Kidney (tissue), 14 donors: ENCODE results near the gene CXCL17. TPM values are rescaled to one million over a fixed set of nuclear protein-coding genes. Genes with fewer than 3 reads are reported as not detected.

Experiments used
- DNase-seq, 5 donors: peaks; one replicate each; pipeline ENCODE4 v3.0.0-alpha.2; 2013 to 2020
- FAIRE-seq: peaks from 2 replicates; lab custom pipeline; 2012; peaks lifted over from hg19 to GRCh38; lab: Jason Lieb, UNC
- H3K27ac ChIP-seq, 2 donors: one replicate each; pipeline ENCODE4 v1.7.0; 2013; ENCODE audit warnings: low read depth in 2 of 2, low read length in 2 of 2, inconsistent platforms in 1 of 2
- H3K27me3 ChIP-seq: one replicate; pipeline ENCODE4 v1.7.1; 2013; ENCODE audit warnings: low read length, inconsistent platforms; ENCODE audit not compliant: control insufficient read depth, insufficient read depth
- H3K36me3 ChIP-seq, 3 donors: one replicate each; pipeline versions ENCODE4 v1.7.0 to v1.7.1; 2013; ENCODE audit warnings: low read length in 3 of 3, control low read depth in 1 of 3, inconsistent platforms in 1 of 3; ENCODE audit not compliant: insufficient read depth in 3 of 3, control insufficient read depth in 2 of 3
- H3K4me1 ChIP-seq, 3 donors: one replicate each; pipeline versions ENCODE4 v1.7.0 to v1.7.1; 2013; ENCODE audit warnings: low read length in 3 of 3, inconsistent platforms in 1 of 3, low read depth in 1 of 3; ENCODE audit not compliant: control insufficient read depth in 2 of 3, insufficient read depth in 2 of 3
- H3K4me3 ChIP-seq, 3 donors: one replicate each; pipeline versions ENCODE4 v1.7.0 to v1.8.1; 2013; ENCODE audit warnings: low read length in 3 of 3, control low read depth in 1 of 3, inconsistent platforms in 1 of 3
- H3K9ac ChIP-seq, 3 donors: one replicate each; pipeline versions ENCODE4 v1.7.0 to v1.7.1; 2013; ENCODE audit warnings: low read length in 3 of 3, control low read depth in 1 of 3, inconsistent platforms in 1 of 3
- H3K9me3 ChIP-seq, 3 donors: one replicate each; pipeline versions ENCODE4 v1.7.0 to v1.7.1; 2013; ENCODE audit warnings: low read length in 3 of 3, control low read depth in 1 of 3, inconsistent platforms in 1 of 3; ENCODE audit not compliant: control insufficient read depth in 2 of 3, insufficient read depth in 1 of 3
- intact Hi-C: fragments of 100-400 bp; cut with DNase I; formaldehyde crosslinking; loops from one replicate; pipeline ENCODE4 v1.11.1; 2022
- polyA plus RNA-seq: library from polyadenylated mRNA; stranded (reverse); fragments of 350-450 nt; fragmentation: Illumina TruSeq; extraction: RNeasy Lipid Tissue Mini Kit (QIAGEN cat#74804); gene quantifications from one replicate; pipeline ENCODE4 v1.2.3, GENCODE V29; 2014; ENCODE audit warnings: low read depth, low replicate concordance; ENCODE audit not compliant: insufficient read depth
- total RNA-seq: library from RNA; stranded (reverse); fragmentation: NEBNext Ultra II Directional; extraction: Animal tissue kit (Norgen Biotek cat#: 25700); gene quantifications from one replicate; pipeline ENCODE4 v1.2.1, GENCODE V29; 2021
- TF ChIP-seq, protein P1 (sequence below): IDR thresholded peaks from 3 replicates; pipeline ENCODE4 v1.5.1; 2012; ENCODE audit warnings: mild to moderate bottlenecking, moderate library complexity, borderline replicate concordance; ENCODE audit not compliant: insufficient read depth; ENCODE audit errors: extremely low read depth
- donor health status: control.
- donor health status: control.
- donor health status: control.
- donor health status: control.
- donor health status: control.
- donor health status: DM: yes; HTN: yes; CAD: no.
- donor health status: Normal renal cell carcinoma (clear cell type).

The CXCL17 gene
- total and polyA plus RNA-seq, 2 donors from 2014 or later = not detected

DNA sequence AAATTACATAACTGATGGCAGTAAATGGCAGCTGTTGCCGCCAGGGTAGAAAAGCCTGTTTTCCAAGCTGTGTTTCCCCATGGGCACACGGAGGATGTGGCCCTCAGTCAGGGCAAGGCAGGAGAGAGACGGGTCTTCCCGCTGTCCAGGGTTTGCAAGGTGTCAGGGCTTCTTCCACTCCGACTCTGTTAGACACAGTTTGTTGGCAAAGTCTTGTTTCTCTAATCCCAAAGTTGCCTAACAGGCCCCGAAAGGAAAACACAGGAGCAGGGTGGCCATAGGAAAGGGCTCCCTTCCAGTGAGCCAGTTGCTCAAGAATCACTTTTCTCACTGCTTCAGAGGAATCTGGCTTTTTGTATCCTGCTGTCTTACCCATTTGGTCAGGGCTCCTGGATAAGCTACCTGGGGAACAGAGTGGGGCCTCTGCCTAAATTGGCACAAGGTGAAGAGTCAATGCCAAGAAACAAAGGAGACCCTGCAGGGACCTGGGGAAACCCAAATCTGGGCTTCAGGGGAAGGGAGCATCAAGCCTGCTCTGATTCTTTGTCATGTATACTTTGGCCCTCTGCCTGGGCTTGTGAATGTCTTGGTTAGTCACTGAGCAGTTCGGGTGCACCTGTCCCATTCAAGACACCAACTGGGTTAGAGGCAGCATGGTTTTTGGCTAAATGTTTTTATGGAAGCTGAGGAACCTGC, 29.0 kb upstream of the CXCL17 start:
- H3K4me1 ChIP-seq = no peaks in the 10 kb centered on the region
- no peak overlapping the region for H3K9ac ChIP-seq
- H3K36me3 ChIP-seq = no peaks in the 10 kb centered on the region
- H3K9me3 ChIP-seq = no peaks in the 10 kb centered on the region
- DNase-seq (no peak), FAIRE-seq (no peak)
- H3K27me3 ChIP-seq = no peaks in the 10 kb centered on the region
- H3K4me3 ChIP-seq = no peak overlapping the region
- TF ChIP-seq, protein P1, sequence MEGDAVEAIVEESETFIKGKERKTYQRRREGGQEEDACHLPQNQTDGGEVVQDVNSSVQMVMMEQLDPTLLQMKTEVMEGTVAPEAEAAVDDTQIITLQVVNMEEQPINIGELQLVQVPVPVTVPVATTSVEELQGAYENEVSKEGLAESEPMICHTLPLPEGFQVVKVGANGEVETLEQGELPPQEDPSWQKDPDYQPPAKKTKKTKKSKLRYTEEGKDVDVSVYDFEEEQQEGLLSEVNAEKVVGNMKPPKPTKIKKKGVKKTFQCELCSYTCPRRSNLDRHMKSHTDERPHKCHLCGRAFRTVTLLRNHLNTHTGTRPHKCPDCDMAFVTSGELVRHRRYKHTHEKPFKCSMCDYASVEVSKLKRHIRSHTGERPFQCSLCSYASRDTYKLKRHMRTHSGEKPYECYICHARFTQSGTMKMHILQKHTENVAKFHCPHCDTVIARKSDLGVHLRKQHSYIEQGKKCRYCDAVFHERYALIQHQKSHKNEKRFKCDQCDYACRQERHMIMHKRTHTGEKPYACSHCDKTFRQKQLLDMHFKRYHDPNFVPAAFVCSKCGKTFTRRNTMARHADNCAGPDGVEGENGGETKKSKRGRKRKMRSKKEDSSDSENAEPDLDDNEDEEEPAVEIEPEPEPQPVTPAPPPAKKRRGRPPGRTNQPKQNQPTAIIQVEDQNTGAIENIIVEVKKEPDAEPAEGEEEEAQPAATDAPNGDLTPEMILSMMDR = no peak
- intact Hi-C loops = no loop called here
- no peak overlapping the region for H3K27ac ChIP-seq

DNA sequence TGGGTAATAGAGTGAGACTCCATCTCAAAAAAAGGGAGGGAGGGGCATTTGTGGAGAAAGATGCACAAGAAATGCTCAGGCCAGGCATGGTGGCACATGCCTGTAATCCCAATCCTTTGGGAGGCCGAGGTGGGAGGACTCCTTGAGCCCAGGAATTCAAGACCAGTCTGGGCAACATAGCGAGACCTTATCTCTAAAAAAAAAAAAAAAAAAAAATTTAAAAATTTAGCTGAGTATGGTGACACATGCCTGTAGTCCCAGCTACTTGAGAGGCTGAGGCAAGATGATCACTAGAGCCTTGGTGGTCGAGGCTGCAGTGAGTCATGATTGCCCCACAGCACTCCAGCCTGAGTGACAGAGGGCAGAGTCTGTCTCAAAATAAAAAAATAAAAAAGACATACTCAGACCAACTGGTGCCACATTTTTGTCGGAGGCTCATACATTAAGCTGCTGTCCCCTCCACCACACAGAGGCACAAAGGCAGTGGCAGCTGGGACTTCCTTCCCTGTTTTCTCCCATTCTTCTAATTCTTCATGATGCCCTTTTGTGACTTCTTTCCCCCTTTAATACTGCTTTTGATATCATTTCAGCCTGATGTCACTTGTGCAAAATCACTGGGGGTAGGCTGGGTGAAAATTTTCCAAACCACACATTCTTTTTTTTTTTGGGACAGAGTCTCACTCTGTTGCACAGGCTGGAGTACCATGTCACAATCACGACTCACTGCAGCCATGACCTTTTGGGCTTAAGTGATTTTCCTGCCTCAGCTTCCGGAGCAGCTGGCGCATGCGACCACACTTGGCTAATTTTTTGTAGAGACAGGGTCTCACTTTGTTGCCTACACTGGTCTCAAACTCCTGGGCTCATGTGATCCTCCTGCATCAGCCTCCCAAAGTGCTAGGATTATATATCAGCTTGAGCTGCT, 26.8 kb upstream of the CXCL17 start:
- intact Hi-C loops = no loop called here

DNA sequence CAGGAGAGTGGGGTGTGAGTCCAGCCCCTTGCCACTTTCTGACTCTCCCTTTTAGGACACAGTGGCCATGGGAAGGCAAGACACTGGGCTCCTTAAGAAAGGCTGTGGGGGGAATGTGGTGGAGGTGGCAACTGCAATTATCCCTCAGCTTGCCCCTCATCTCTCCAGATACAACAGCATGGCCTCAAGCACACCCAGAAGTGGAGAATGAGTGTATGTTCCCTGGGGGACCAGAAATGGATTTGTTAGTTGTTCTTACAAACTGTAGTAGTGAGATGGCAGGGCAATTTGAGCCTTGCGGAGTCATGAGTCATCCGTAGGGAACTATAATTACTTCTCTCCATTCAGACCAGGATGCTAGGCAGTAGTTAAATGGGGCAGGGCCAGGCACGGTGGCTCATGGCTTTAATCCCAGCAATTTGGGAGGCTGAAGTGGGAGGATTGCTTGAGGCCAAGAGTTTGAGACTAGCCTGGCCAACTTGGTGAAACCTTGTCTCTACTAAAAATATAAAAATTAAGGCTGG, 25.6 kb upstream of the CXCL17 start:
- TF ChIP-seq, protein P1 = no peak
- no peak overlapping the region for H3K27ac ChIP-seq
- H3K36me3 ChIP-seq = no peaks in the 10 kb centered on the region
- DNase-seq (no peak), FAIRE-seq (no peak)
- intact Hi-C loops = no loop called here
- peaks cover 0 to 7% (median 0%) of the 10 kb centered on the region in 3 donors for H3K4me1 ChIP-seq
- no peak overlapping the region for H3K4me3 ChIP-seq
- H3K9ac ChIP-seq = no peak overlapping the region
- H3K27me3 ChIP-seq = no peaks in the 10 kb centered on the region
- H3K9me3 ChIP-seq = no peaks in the 10 kb centered on the region

More for the DNA sequence above, 26.8 kb upstream of the CXCL17 start:
- no peaks in the 10 kb centered on the region for H3K27me3 ChIP-seq
- no peaks in the 10 kb centered on the region for H3K9me3 ChIP-seq
- no peak overlapping the region for H3K27ac ChIP-seq
- TF ChIP-seq, protein P1 = no peak
- H3K9ac ChIP-seq = no peak overlapping the region
- no peaks in the 10 kb centered on the region for H3K36me3 ChIP-seq
- H3K4me1 ChIP-seq = peaks cover 0 to 7% (median 0%) of the 10 kb centered on the region in 3 donors
- DNase-seq (no peak), FAIRE-seq (no peak)
- H3K4me3 ChIP-seq = no peak overlapping the region
